Liver (tissue), 3 donors: Measurements from ENCODE around the gene PRPH2.

Experiments
- EGR1 ChIP-seq, 2 donors: IDR thresholded peaks; 2 replicates each; pipeline ENCODE4 v1.6.1; 2016 to 2018; ENCODE audit warnings: antibody characterized with exemption in 2 of 2, low read depth in 2 of 2
- FOXA1 ChIP-seq: IDR thresholded peaks from 2 replicates; pipeline ENCODE4 v1.6.1; 2016; ENCODE audit warnings: antibody characterized with exemption
- FOXA2 ChIP-seq: IDR thresholded peaks from 2 replicates; pipeline ENCODE4 v1.6.1; 2016; ENCODE audit warnings: antibody characterized with exemption
- GABPA ChIP-seq, 2 donors: IDR thresholded peaks in 1 of 2; conservative IDR thresholded peaks in 1 of 2; 2 replicates each; pipeline ENCODE4 v1.6.1; 2016; ENCODE audit warnings: antibody characterized with exemption in 2 of 2, mild to moderate bottlenecking in 1 of 2, moderate library complexity in 1 of 2
- JUND ChIP-seq, 2 donors: IDR thresholded peaks; 2 replicates each; pipeline ENCODE4 v1.6.1; 2016; ENCODE audit warnings: antibody characterized with exemption in 2 of 2
- RAD21 ChIP-seq, 2 donors: IDR thresholded peaks; 2 replicates each; pipeline ENCODE4 v1.6.1; 2016; ENCODE audit warnings: antibody characterized with exemption in 2 of 2, mild to moderate bottlenecking in 2 of 2
- SP1 ChIP-seq: IDR thresholded peaks from 2 replicates; pipeline ENCODE4 v1.6.1; 2018; ENCODE audit warnings: antibody characterized with exemption, mild to moderate bottlenecking
- TAF1 ChIP-seq: conservative IDR thresholded peaks from 2 replicates; pipeline ENCODE4 v1.6.1; 2016; ENCODE audit warnings: antibody characterized with exemption, mild to moderate bottlenecking
- YY1 ChIP-seq: IDR thresholded peaks from 2 replicates; pipeline ENCODE4 v1.6.1; 2016; ENCODE audit warnings: antibody characterized with exemption, mild to moderate bottlenecking
- TF ChIP-seq, protein P1 (sequence below): fragments of 150-350 bp; IDR thresholded peaks from 2 replicates; pipeline ENCODE4 v1.5.1; 2017; ENCODE audit warnings: improper control_type of control experiment, low read depth, low read length; ENCODE audit not compliant: missing input control
- TF ChIP-seq, protein P2 (sequence below): IDR thresholded peaks from 2 replicates; pipeline ENCODE4 v1.6.1; 2016; ENCODE audit warnings: antibody characterized with exemption
- TF ChIP-seq, protein P3 (sequence below): IDR thresholded peaks from 2 replicates; pipeline ENCODE4 v1.6.1; 2016; ENCODE audit warnings: antibody characterized with exemption, mild to moderate bottlenecking
- TF ChIP-seq, protein P4 (sequence below): IDR thresholded peaks from 2 replicates; pipeline ENCODE4 v1.6.1; 2016; ENCODE audit warnings: antibody characterized with exemption
- TF ChIP-seq, protein P5 (sequence below): IDR thresholded peaks from 2 replicates; pipeline ENCODE4 v1.6.1; 2016; ENCODE audit warnings: antibody characterized with exemption
- donor health status: healthy.
- donor health status: healthy.

DNA sequence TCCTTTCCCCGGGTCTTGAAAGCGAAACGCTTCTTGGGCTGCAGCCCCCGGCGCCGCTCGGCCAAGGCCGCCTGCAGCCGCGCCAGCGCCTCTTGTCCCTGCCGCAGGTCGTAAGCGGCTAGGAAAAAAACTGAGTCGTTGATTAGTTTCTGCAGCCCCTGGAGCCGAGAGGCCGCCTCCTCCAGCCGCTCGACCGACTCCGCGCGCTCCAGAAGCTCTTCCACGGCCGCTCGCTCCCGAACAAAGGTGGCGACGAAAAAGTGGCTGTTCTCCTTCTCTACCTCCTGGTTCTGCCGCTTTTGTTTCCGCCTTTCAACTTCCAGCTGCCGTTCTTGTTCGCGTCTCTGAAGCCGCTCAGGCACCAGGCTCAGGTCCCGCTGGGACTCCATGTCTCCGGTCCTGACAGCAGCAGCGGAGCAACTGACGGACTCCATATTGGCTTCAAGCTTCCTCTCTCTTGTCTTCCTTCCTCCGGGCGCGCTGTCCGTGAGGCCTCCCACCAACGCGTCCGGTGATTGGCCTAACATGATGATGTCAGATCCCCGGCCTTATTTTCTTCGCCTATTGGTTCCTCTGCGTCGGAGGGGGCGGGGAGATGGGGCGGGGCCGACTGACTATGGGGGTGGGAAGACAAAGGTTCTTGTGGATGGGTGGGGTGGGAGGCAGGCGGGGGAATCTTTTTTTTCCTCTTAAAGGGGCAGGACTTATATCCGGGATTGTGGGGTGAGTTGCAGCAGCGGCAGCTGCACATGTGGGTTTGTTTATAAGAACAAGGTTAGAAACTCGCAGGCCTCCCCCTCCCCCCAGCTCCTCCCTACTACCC, 23.5 kb upstream of the PRPH2 start, which contains the start of gene TBCC:
- TF ChIP-seq RAD21 (IDR thresholded peaks at IDR 0.05) (peak in 1 of 2 donors; percentile 29), SP1 (peak; percentile 73), TAF1 (peak; percentile 91), FOXA1 (peak; percentile 7), FOXA2 (no peak), YY1 (peak; percentile 98), GABPA (IDR thresholded peaks at IDR 0.05 in 1 of 2, conservative IDR thresholded peaks at IDR 0.05 in 1 of 2) (peak in 1 of 2 donors; percentile 72), JUND (IDR thresholded peaks at IDR 0.05) (peak in 1 of 2 donors; percentile 53), EGR1 (IDR thresholded peaks at IDR 0.05; ENCODE audit: low read depth in 2 of 2) (peak in 1 of 2 donors; percentile 66)
- TF ChIP-seq, protein P1, sequence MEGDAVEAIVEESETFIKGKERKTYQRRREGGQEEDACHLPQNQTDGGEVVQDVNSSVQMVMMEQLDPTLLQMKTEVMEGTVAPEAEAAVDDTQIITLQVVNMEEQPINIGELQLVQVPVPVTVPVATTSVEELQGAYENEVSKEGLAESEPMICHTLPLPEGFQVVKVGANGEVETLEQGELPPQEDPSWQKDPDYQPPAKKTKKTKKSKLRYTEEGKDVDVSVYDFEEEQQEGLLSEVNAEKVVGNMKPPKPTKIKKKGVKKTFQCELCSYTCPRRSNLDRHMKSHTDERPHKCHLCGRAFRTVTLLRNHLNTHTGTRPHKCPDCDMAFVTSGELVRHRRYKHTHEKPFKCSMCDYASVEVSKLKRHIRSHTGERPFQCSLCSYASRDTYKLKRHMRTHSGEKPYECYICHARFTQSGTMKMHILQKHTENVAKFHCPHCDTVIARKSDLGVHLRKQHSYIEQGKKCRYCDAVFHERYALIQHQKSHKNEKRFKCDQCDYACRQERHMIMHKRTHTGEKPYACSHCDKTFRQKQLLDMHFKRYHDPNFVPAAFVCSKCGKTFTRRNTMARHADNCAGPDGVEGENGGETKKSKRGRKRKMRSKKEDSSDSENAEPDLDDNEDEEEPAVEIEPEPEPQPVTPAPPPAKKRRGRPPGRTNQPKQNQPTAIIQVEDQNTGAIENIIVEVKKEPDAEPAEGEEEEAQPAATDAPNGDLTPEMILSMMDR = no peak
- TF ChIP-seq, protein P2, sequence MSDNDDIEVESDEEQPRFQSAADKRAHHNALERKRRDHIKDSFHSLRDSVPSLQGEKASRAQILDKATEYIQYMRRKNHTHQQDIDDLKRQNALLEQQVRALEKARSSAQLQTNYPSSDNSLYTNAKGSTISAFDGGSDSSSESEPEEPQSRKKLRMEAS = peak; percentile 78
- TF ChIP-seq, protein P3, sequence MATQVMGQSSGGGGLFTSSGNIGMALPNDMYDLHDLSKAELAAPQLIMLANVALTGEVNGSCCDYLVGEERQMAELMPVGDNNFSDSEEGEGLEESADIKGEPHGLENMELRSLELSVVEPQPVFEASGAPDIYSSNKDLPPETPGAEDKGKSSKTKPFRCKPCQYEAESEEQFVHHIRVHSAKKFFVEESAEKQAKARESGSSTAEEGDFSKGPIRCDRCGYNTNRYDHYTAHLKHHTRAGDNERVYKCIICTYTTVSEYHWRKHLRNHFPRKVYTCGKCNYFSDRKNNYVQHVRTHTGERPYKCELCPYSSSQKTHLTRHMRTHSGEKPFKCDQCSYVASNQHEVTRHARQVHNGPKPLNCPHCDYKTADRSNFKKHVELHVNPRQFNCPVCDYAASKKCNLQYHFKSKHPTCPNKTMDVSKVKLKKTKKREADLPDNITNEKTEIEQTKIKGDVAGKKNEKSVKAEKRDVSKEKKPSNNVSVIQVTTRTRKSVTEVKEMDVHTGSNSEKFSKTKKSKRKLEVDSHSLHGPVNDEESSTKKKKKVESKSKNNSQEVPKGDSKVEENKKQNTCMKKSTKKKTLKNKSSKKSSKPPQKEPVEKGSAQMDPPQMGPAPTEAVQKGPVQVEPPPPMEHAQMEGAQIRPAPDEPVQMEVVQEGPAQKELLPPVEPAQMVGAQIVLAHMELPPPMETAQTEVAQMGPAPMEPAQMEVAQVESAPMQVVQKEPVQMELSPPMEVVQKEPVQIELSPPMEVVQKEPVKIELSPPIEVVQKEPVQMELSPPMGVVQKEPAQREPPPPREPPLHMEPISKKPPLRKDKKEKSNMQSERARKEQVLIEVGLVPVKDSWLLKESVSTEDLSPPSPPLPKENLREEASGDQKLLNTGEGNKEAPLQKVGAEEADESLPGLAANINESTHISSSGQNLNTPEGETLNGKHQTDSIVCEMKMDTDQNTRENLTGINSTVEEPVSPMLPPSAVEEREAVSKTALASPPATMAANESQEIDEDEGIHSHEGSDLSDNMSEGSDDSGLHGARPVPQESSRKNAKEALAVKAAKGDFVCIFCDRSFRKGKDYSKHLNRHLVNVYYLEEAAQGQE = peak; percentile 93
- TF ChIP-seq, protein P4, sequence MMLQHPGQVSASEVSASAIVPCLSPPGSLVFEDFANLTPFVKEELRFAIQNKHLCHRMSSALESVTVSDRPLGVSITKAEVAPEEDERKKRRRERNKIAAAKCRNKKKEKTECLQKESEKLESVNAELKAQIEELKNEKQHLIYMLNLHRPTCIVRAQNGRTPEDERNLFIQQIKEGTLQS = peak; percentile 64
- TF ChIP-seq, protein P5, sequence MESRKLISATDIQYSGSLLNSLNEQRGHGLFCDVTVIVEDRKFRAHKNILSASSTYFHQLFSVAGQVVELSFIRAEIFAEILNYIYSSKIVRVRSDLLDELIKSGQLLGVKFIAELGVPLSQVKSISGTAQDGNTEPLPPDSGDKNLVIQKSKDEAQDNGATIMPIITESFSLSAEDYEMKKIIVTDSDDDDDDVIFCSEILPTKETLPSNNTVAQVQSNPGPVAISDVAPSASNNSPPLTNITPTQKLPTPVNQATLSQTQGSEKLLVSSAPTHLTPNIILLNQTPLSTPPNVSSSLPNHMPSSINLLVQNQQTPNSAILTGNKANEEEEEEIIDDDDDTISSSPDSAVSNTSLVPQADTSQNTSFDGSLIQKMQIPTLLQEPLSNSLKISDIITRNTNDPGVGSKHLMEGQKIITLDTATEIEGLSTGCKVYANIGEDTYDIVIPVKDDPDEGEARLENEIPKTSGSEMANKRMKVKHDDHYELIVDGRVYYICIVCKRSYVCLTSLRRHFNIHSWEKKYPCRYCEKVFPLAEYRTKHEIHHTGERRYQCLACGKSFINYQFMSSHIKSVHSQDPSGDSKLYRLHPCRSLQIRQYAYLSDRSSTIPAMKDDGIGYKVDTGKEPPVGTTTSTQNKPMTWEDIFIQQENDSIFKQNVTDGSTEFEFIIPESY = peak; percentile 12
